22Rv1 (cell line): ENCODE measurements around the gene CRIP2.

Source experiments
- CTCF ChIP-seq: fragments of 450-650 bp; IDR thresholded peaks from 2 replicates; pipeline ENCODE4 v1.5.1; 2017; ENCODE audit warnings: mild to moderate bottlenecking
- ZFX ChIP-seq: fragments of 450-650 bp; IDR thresholded peaks from 2 replicates; pipeline ENCODE4 v1.6.1; 2017; ENCODE audit warnings: antibody characterized with exemption, borderline replicate concordance

DNA sequence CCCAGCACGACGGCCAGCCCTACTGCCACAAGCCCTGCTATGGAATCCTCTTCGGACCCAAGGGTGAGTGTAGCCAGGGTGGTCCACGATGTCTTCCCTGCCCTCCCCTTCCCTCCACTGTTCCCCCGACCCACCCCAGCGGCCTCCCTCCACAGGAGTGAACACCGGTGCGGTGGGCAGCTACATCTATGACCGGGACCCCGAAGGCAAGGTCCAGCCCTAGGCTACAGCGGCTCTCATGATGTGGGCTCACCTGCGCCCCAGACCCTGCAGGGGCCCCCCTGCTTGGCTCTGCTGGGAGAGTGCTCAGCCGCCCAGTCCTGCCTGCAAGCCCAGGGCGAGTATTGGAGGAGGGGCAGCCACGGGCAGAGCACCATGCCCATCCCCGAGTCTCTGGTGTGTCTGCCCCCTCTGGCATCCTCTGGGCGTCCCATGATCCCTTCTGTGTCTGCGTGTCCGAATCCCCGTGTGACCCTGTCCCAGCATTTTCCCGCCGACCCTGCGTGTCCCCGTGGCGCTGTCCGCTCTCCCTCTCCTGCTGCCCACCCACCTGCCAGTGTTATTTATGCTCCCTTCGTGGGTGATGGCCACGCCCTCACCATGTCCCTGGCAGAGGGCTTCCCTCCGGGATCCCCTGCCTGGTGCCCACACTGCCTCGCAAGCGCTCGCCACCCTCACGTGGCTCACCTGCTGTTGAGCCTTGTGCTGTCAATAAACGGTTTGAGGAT, 5.0 kb downstream of the CRIP2 start:
- TF ChIP-seq CTCF (no peak), ZFX (no peak)
